Endothelial cell (in vitro differentiated cells): ENCODE measurements around the gene CDIP1. TPM values are rescaled to one million over a fixed set of nuclear protein-coding genes. Genes with fewer than 3 reads are reported as not detected.

Experiments used
- DNase-seq: peaks from one replicate; pipeline ENCODE4 v3.0.0; 2021; ENCODE audit warnings: low spot score
- H3K27ac Mint-ChIP-seq: one replicate; pipeline ENCODE4 v1.8.0; 2021; ENCODE audit warnings: mixed read lengths, inconsistent platforms; ENCODE audit not compliant: unreplicated experiment
- H3K27me3 Mint-ChIP-seq: one replicate; pipeline ENCODE4 v1.8.0; 2021; ENCODE audit warnings: mild to moderate bottlenecking, moderate library complexity, mixed read lengths, inconsistent platforms; ENCODE audit not compliant: unreplicated experiment
- H3K36me3 Mint-ChIP-seq: one replicate; pipeline ENCODE4 v1.8.0; 2021; ENCODE audit warnings: mild to moderate bottlenecking, low read depth, mixed read lengths, inconsistent platforms; ENCODE audit not compliant: unreplicated experiment
- H3K4me1 Mint-ChIP-seq: one replicate; pipeline ENCODE4 v1.8.0; 2021; ENCODE audit warnings: mild to moderate bottlenecking, mixed read lengths, inconsistent platforms; ENCODE audit not compliant: unreplicated experiment
- H3K4me3 Mint-ChIP-seq: one replicate; pipeline ENCODE4 v1.8.0; 2021; ENCODE audit warnings: mild to moderate bottlenecking, mixed read lengths, inconsistent platforms; ENCODE audit not compliant: unreplicated experiment
- H3K9me3 Mint-ChIP-seq: one replicate; pipeline ENCODE4 v1.8.0; 2021; ENCODE audit warnings: mixed read lengths, inconsistent platforms; ENCODE audit not compliant: unreplicated experiment
- CTCF ChIP-seq: fragments of 200-600 bp; sonication (generic); IDR thresholded peaks from one replicate; pipeline ENCODE4 v1.5.0; 2021; ENCODE audit warnings: antibody characterized with exemption; ENCODE audit not compliant: unreplicated experiment
- total RNA-seq: library from RNA; stranded (reverse); fragmentation: NEBNext Ultra II Directional; extraction: Animal tissue kit (Norgen Biotek cat#: 25700); gene quantifications from one replicate; pipeline ENCODE4 v1.2.1, GENCODE V29; 2021; ENCODE audit not compliant: unreplicated experiment

The CDIP1 gene
- total RNA-seq, 1 donor from 2014 or later: 25.6 TPM

GRCh38 chr16:4515611-4516233 lies 22.9 kb downstream of the CDIP1 start:
- no peaks in the 10 kb centered on the region for H3K9me3 Mint-ChIP-seq
- peaks cover 21% of the 10 kb centered on the region for H3K4me1 Mint-ChIP-seq
- peaks cover 21% of the 10 kb centered on the region for H3K36me3 Mint-ChIP-seq
- peak overlapping the region; percentile 90 for H3K27ac Mint-ChIP-seq
- H3K4me3 Mint-ChIP-seq: peak overlapping the region; percentile 45
- DNase-seq: no peak
- H3K27me3 Mint-ChIP-seq: peaks cover 18% of the 10 kb centered on the region
- TF ChIP-seq CTCF: no peak

- peak overlapping the region; percentile 90 for H3K27ac Mint-ChIP-seq
- peaks cover 28% of the 10 kb centered on the region for H3K36me3 Mint-ChIP-seq
- peak overlapping the region; percentile 42 for H3K4me3 Mint-ChIP-seq
- H3K9me3 Mint-ChIP-seq: no peaks in the 10 kb centered on the region
- DNase-seq: no peak
- H3K27me3 Mint-ChIP-seq: peaks cover 15% of the 10 kb centered on the region
- no peak for TF ChIP-seq CTCF
- H3K4me1 Mint-ChIP-seq: peaks cover 21% of the 10 kb centered on the region
These were observed 24.0 kb downstream of the CDIP1 start for GRCh38 chr16:4514606-4515005.

DNA sequence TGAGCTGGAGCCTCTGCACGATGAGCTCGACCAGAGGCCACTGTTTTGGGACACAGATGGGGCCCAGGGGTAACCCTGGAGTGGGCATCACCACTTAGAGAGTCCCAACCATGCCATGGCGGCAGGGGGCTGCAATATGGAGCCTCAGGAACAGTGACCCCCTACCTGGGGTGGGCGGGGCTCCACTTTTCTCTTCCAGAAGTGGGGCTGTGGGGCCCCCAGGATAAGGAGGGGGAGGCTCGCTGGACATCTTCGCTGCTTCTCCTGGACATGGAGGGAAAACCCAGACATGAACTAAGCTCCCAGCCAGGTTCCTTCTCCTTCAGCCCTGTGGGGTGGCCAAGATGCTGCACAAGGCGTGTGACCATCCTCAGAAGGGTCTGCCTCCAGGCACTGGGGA lies 24.7 kb downstream of the CDIP1 start:
- Mint-ChIP-seq H3K4me1 (peaks cover 21% of the 10 kb centered on the region), H3K27me3 (peaks cover 15% of the 10 kb centered on the region), H3K27ac (peak overlapping the region; percentile 52), H3K4me3 (no peak overlapping the region), H3K9me3 (no peaks in the 10 kb centered on the region), H3K36me3 (peaks cover 28% of the 10 kb centered on the region)
- TF ChIP-seq CTCF: no peak
- DNase-seq: no peak

DNA sequence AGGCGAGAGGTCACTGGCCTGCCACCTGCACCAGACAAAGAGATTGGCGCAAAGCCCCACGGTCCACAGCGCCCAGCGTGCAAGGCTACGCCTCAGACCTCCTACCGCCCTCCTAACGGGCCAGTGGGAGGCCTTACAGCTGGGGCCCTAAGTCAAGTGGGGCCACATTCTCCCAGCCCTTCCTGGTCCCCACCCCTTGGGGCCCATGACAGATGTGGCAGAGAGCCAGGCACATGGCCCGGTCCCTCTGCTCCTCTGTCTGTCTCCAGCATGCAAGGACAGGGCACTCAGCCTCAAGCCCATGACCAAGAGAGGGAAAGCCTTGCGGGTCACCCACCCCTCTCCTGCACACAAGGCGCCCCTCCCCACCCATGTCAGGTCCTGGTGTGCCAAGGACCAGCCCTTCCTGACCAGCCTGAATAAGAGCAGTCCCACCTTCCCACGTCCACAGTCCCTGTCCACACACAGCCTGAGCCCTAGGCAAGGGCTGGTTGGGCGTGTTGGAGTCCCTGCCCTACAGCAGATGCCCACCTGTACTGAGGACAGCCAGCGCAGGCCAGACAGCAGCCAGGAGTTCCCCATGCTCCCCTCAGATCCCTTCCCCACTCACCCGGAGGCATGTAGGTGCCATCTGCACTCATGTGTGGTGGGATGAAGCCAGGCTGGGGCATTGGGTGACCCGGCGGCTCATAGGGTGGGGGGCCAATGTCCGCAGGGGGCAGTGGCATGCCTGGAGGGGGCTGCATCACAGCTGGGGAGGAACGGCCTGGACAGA lies 25.3 kb downstream of the CDIP1 start:
- no peaks in the 10 kb centered on the region for H3K9me3 Mint-ChIP-seq
- peaks cover 21% of the 10 kb centered on the region for H3K4me1 Mint-ChIP-seq
- peaks cover 12% of the 10 kb centered on the region for H3K27me3 Mint-ChIP-seq
- peaks cover 29% of the 10 kb centered on the region for H3K36me3 Mint-ChIP-seq
- no peak for TF ChIP-seq CTCF
- DNase-seq: no peak
- peak overlapping the region; percentile 39 for H3K4me3 Mint-ChIP-seq
- peak overlapping the region; percentile 52 for H3K27ac Mint-ChIP-seq

DNA sequence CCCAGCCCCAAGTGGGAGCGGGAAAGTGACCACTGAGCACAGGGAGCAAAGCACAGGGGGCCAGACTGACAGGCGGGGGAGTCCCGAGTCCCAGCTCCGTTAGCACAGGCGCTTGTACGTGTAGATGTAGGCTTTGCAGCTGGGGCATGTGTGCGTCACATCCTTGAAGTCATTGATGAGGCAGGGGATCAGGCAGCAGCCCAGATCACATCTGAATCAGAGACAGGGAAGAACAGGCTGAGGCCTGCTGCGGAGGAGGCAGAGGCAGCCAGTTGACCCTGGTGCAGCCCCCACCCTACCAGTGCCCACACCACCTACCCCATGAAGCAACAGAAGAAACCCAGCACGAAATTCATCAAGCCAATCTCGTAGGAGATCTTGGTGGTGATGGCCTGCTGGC lies 26.1 kb downstream of the CDIP1 start:
- TF ChIP-seq CTCF: no peak
- Mint-ChIP-seq H3K4me3 (peak overlapping the region; percentile 79), H3K9me3 (no peaks in the 10 kb centered on the region), H3K27me3 (peaks cover 11% of the 10 kb centered on the region), H3K27ac (peak overlapping the region; percentile 82), H3K36me3 (peaks cover 37% of the 10 kb centered on the region), H3K4me1 (peaks cover 21% of the 10 kb centered on the region)
- no peak for DNase-seq
